ENCODE results near the gene SHLD2. TPM values are rescaled to one million over a fixed set of nuclear protein-coding genes. Genes with fewer than 3 reads are reported as not detected.
A peak's percentile ranks its signal among the peaks of the same experiment; 100 is the strongest.
"Not testable (repeated sequence)": the region's sequence is repeated elsewhere in the genome, so short reads cannot be mapped to it uniquely, and the experiment has no call there.

SHLD2 gene
- polyA plus RNA-seq, 3 donors, result 10.2 to 16.3 (median 16.2) TPM

DNA sequence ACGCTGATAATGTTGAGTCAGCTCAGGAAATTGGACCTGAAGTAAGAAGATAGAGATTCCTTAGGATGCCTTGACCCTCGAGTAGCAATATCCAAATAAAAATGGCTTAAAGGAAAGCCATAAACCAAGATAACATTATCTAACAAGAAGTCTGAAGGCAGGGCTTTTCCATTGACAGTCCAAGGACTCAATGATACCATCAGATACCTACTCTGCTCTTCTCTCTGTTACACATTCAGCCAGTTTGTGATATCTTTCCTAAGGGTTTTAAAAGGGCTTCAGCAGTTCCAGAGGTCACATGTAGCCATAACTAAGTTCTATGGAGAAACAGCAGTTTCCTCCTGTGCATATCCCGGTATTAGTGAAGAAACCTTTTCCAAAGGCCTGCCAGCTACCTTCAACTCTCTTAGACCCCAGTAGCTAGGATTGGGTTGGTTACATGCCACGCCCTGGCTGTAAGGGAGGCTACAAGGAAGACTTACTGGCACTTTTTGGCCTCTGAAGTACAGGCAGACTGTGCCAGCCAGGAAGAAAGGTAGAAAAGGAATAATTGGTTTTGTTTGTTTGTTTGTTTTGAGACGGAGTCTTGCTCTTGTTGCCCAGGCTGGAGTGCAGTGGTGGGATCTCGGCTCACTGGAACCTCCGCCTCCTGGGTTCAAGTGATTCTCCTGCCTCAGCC lies 10.6 kb downstream of the SHLD2 start:
- H4K20me1 ChIP-seq (ENCODE audit: insufficient read depth, low read length), result no peaks in the 10 kb centered on the region
- H3K27me3 ChIP-seq (ENCODE audit: control insufficient read depth in 2 of 2, insufficient read depth in 2 of 2, low read length in 2 of 2), result no peaks in the 10 kb centered on the region
- H3K9ac ChIP-seq (ENCODE audit: insufficient read depth, low read length, poor library complexity, severe bottlenecking), result no peak overlapping the region
- H2AFZ ChIP-seq (ENCODE audit: insufficient read depth, low read depth, low read length, poor library complexity, severe bottlenecking), result no peak overlapping the region
- no peak overlapping the region for H3K4me3 ChIP-seq (replicated peaks in 1 of 3; ENCODE audit: low read depth in 2 of 3, low read length in 3 of 3)
- no peak overlapping the region for H3K4me2 ChIP-seq (replicated peaks; ENCODE audit: extremely low read depth, low read length, poor library complexity, severe bottlenecking)
- no peaks in the 10 kb centered on the region for H3K9me3 ChIP-seq (replicated peaks in 1 of 2; ENCODE audit: control insufficient read depth in 1 of 2, insufficient read depth in 1 of 2, low read length in 2 of 2)
- no peak for DNase-seq
- H3K27ac ChIP-seq (ENCODE audit: low read depth in 1 of 2, low read length in 2 of 2), result peak overlapping the region in 1 of 2 donors; percentile 12
- no peak overlapping the region for H3K4me3 Mint-ChIP-seq
- H3K79me2 ChIP-seq (ENCODE audit: insufficient read depth, low read length), result peaks cover 14% of the 10 kb centered on the region
- H3K4me1 ChIP-seq (ENCODE audit: control insufficient read depth in 1 of 2, insufficient read depth in 2 of 2, low read length in 2 of 2), result no peaks in the 10 kb centered on the region
- intact Hi-C loops (cut with micrococcal nuclease), result no loop called here
- no peak for TF ChIP-seq CTCF (IDR thresholded peaks at IDR 0.05)
- no peaks in the 10 kb centered on the region for H3K9me3 Mint-ChIP-seq
- peaks cover 3% of the 10 kb centered on the region for H3K4me1 Mint-ChIP-seq
- 100% methylated on average over 1 of the region's 7 CpGs for WGBS (ENCODE audit: insufficient coverage)
- H3K27ac Mint-ChIP-seq, result peak overlapping the region in 3 of 7 donors; percentile 17 to 40 (median 26)
- H3K27me3 Mint-ChIP-seq (ENCODE audit: low read depth in 3 of 3), result peaks cover 0 to 2% (median 0%) of the 10 kb centered on the region in 3 donors
- H3K36me3 ChIP-seq (replicated peaks in 1 of 2; ENCODE audit: control insufficient read depth in 1 of 2, insufficient read depth in 2 of 2, low read length in 2 of 2), result peaks cover 29 to 78% of the 10 kb centered on the region in 2 donors
- peaks cover 55 to 79% of the 10 kb centered on the region in 2 donors for H3K36me3 Mint-ChIP-seq

DNA sequence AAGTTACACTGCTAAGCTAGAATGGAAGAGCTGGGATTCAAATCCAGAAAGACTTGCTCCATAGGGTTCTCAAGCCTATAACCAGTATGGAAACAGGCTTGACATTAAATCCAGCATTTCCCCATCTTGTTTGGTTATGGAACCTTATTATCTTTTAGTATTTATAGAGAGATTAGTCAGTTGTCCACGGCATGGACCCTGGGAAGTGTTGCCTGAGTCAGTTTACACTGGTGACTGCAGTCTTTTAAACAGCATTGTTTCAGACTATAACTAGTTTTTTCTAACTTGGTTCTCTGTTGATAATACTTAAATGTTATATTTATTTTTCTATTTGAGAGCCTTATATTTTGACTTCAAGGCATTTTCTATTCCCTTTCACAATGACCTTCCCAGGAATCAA lies 23.1 kb downstream of the SHLD2 start:
- H3K27ac ChIP-seq (ENCODE audit: low read depth in 1 of 2, low read length in 2 of 2); H3K27ac Mint-ChIP-seq: not testable (repeated sequence)
- WGBS (ENCODE audit: insufficient coverage), result no CpG with 5 or more reads among the region's 1 CpG

DNA sequence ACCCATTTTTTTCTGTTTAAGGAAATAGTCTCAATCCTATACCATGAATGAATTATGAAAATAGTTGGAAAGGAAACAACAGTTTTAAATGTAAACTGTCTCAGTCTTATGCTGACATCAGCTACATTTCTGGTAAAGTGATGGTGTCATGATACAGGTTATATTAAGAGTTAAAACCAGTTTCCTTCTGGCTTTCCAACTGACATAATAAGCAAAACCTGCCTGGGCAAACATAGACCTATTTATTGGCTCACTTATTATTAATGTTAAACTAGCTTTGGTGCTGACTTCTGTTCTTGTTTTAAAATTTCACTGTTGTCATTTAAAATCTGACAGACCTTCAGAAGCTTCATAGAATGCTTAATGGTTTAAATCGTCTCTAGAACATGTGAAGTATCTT lies 24.0 kb downstream of the SHLD2 start:
- H3K27me3 Mint-ChIP-seq (ENCODE audit: low read depth in 3 of 3); H3K4me3 ChIP-seq (replicated peaks in 1 of 3; ENCODE audit: low read depth in 2 of 3, low read length in 3 of 3); H3K36me3 ChIP-seq (replicated peaks in 1 of 2; ENCODE audit: control insufficient read depth in 1 of 2, insufficient read depth in 2 of 2, low read length in 2 of 2); H3K4me1 Mint-ChIP-seq; H3K9me3 Mint-ChIP-seq; H2AFZ ChIP-seq (ENCODE audit: insufficient read depth, low read depth, low read length, poor library complexity, severe bottlenecking); H4K20me1 ChIP-seq (ENCODE audit: insufficient read depth, low read length); H3K9ac ChIP-seq (ENCODE audit: insufficient read depth, low read length, poor library complexity, severe bottlenecking); DNase-seq; intact Hi-C loops (cut with micrococcal nuclease); H3K4me2 ChIP-seq (replicated peaks; ENCODE audit: extremely low read depth, low read length, poor library complexity, severe bottlenecking); H3K4me1 ChIP-seq (ENCODE audit: control insufficient read depth in 1 of 2, insufficient read depth in 2 of 2, low read length in 2 of 2); H3K4me3 Mint-ChIP-seq; H3K27ac ChIP-seq (ENCODE audit: low read depth in 1 of 2, low read length in 2 of 2); H3K27ac Mint-ChIP-seq; H3K9me3 ChIP-seq (replicated peaks in 1 of 2; ENCODE audit: control insufficient read depth in 1 of 2, insufficient read depth in 1 of 2, low read length in 2 of 2); H3K79me2 ChIP-seq (ENCODE audit: insufficient read depth, low read length); H3K27me3 ChIP-seq (ENCODE audit: control insufficient read depth in 2 of 2, insufficient read depth in 2 of 2, low read length in 2 of 2): not testable (repeated sequence)
- H3K36me3 Mint-ChIP-seq, result peaks cover 17 to 28% of the 10 kb centered on the region in 2 donors
- WGBS (ENCODE audit: insufficient coverage), result no CpG with 5 or more reads among the region's 1 CpG

More for the DNA sequence above, 23.1 kb downstream of the SHLD2 start:
- H4K20me1 ChIP-seq (ENCODE audit: insufficient read depth, low read length); H3K27me3 Mint-ChIP-seq (ENCODE audit: low read depth in 3 of 3); H3K4me2 ChIP-seq (replicated peaks; ENCODE audit: extremely low read depth, low read length, poor library complexity, severe bottlenecking); H3K79me2 ChIP-seq (ENCODE audit: insufficient read depth, low read length); H3K9me3 Mint-ChIP-seq; H3K27me3 ChIP-seq (ENCODE audit: control insufficient read depth in 2 of 2, insufficient read depth in 2 of 2, low read length in 2 of 2); H3K4me1 Mint-ChIP-seq; H3K9ac ChIP-seq (ENCODE audit: insufficient read depth, low read length, poor library complexity, severe bottlenecking); H3K4me1 ChIP-seq (ENCODE audit: control insufficient read depth in 1 of 2, insufficient read depth in 2 of 2, low read length in 2 of 2); H2AFZ ChIP-seq (ENCODE audit: insufficient read depth, low read depth, low read length, poor library complexity, severe bottlenecking); intact Hi-C loops (cut with micrococcal nuclease); H3K36me3 ChIP-seq (replicated peaks in 1 of 2; ENCODE audit: control insufficient read depth in 1 of 2, insufficient read depth in 2 of 2, low read length in 2 of 2); H3K9me3 ChIP-seq (replicated peaks in 1 of 2; ENCODE audit: control insufficient read depth in 1 of 2, insufficient read depth in 1 of 2, low read length in 2 of 2); H3K4me3 Mint-ChIP-seq; DNase-seq; H3K4me3 ChIP-seq (replicated peaks in 1 of 3; ENCODE audit: low read depth in 2 of 3, low read length in 3 of 3): not testable (repeated sequence)
- H3K36me3 Mint-ChIP-seq, result peaks cover 17 to 28% of the 10 kb centered on the region in 2 donors

DNA sequence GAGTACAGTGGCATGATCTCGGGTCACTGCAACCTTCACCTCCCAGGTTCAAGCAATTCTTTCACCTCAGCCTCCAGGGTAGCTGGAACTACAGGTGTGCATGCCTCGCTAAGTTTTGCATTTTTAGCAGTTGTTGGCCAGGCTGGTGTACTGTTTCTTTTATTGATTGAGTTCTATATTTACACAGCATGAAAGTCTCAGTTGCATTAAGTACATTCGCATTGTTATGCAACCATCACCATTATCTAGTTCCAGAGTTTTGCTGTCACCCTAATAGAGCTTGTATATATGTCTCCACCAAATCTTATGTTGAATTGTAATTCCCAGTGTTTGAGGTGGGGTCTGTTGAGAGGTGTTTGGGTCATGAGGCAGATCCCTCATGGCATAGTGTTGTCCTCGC lies 28.3 kb downstream of the SHLD2 start:
- H4K20me1 ChIP-seq (ENCODE audit: insufficient read depth, low read length); H3K36me3 ChIP-seq (replicated peaks in 1 of 2; ENCODE audit: control insufficient read depth in 1 of 2, insufficient read depth in 2 of 2, low read length in 2 of 2); H3K4me2 ChIP-seq (replicated peaks; ENCODE audit: extremely low read depth, low read length, poor library complexity, severe bottlenecking); H3K4me1 ChIP-seq (ENCODE audit: control insufficient read depth in 1 of 2, insufficient read depth in 2 of 2, low read length in 2 of 2); H3K9me3 Mint-ChIP-seq; H3K27me3 ChIP-seq (ENCODE audit: control insufficient read depth in 2 of 2, insufficient read depth in 2 of 2, low read length in 2 of 2); H3K9me3 ChIP-seq (replicated peaks in 1 of 2; ENCODE audit: control insufficient read depth in 1 of 2, insufficient read depth in 1 of 2, low read length in 2 of 2); H3K27ac ChIP-seq (ENCODE audit: low read depth in 1 of 2, low read length in 2 of 2); H3K27ac Mint-ChIP-seq; H2AFZ ChIP-seq (ENCODE audit: insufficient read depth, low read depth, low read length, poor library complexity, severe bottlenecking); H3K27me3 Mint-ChIP-seq (ENCODE audit: low read depth in 3 of 3); H3K4me1 Mint-ChIP-seq; H3K9ac ChIP-seq (ENCODE audit: insufficient read depth, low read length, poor library complexity, severe bottlenecking); H3K79me2 ChIP-seq (ENCODE audit: insufficient read depth, low read length); intact Hi-C loops (cut with micrococcal nuclease); H3K4me3 Mint-ChIP-seq; H3K4me3 ChIP-seq (replicated peaks in 1 of 3; ENCODE audit: low read depth in 2 of 3, low read length in 3 of 3); DNase-seq: not testable (repeated sequence)
- no CpG with 5 or more reads among the region's 4 CpGs for WGBS (ENCODE audit: insufficient coverage)
- H3K36me3 Mint-ChIP-seq, result peaks cover 10 to 23% of the 10 kb centered on the region in 2 donors

Data from CD14-positive monocyte (primary cell).